Tracheal epithelial cell (primary cell): ENCODE measurements around the gene MIGA2. TPM values are rescaled to one million over a fixed set of nuclear protein-coding genes. Genes with fewer than 3 reads are reported as not detected.

ENCODE experiments used
- total RNA-seq: library from RNA; depleted of rRNA; stranded (reverse); fragments of >200 nt; gene quantifications from 2 replicates; pipeline ENCODE4 v1.2.1, GENCODE V29; 2014

MIGA2 gene
- total RNA-seq = 18.8 and 21.2 TPM in 2 replicates

GRCh38 chr9:129036241-129036922 lies at the start of gene MIGA2:
Gene MIGA2, plus strand, starts transcription at chr9:129036626. Its CDS starts 3,969 bp downstream, at chr9:129040595.

DNA sequence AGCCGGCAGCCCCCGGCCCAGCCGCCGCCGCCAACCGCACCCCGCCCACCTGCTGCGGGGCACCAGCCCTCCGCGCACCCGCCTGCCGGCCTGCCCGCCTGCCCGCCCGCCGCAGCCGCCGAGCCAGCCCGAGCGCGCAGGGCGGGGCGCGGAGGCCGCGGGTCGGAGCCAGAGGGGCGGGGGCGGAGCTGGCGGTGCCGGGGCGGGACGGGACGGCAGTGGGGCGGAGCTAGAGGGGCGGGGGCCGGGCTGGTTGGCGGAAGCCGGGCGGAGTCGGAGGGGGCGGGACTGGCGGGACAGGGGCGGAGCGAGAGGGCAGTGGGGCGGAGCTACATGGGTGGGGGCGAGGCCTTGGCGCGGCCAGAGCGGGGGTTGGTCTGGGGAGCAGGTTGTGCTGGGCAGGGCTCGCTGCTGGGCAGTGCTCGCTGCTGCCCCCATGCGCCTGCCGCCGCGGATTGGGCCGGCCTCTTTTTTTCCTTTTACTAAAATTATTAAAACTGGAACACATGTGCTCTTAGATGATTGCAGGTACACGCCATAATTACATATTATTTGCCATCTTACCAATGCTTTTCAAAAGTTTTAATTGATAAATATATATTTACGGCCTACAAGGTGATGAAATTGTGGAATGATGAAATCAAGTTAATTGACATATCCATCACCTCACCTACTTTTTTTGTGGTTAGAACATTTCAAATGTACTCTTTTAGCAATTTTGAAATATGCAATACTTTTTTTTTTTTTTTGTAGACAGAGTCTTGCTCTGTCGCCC lies 8.0 kb upstream of the MIGA2 start, which contains the start of gene SH3GLB2:
TSS of gene SH3GLB2 (minus strand) at position 140 of the 775 bp plus-strand sequence. CDS start 177 bp downstream, outside the sequence.

DNA sequence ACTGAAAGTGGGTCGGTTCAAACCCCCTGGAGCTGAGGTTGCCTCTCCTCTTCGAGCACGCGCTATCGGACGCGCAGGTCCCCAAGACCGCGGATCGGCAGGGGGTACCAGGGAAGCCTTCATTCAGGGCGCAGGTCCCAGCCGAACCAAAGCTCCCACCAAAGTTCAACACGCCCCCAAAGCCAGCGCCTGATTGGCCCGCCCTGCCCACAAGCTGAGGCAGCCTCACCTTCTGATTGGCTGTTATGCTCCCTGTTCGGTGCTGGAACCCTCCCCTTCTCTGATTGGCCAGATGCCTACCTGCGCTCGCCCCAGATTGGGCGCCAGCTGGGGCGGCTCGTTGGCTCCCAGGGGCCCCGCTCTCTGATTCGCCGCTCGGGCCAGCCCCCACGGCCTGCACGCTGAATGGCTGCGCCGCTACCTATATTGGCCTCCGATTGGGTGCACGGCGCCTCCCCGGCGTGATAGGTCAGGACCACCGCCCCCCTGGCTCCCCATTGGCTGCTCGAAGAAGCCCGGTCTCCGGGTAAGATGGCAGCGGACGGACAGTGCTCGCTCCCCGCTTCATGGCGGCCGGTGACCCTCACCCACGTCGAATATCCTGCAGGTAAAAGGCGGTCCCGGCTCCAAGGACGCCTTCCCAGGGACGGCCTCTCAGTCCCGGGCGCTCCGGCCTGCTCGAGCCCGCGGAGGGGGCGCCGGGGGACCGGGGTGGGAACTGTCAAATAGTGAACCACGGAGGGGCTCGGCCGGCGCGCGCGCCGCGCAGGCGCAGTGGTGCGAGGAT lies 44.4 kb downstream of the MIGA2 start, which contains the start of gene DOLPP1:
TSS of gene DOLPP1 (plus strand) at position 511 of the 787 bp plus-strand sequence. CDS start at position 532, 21 bp downstream.

GRCh38 chr9:129110740-129111527 lies 74.5 kb downstream of the MIGA2 start, which contains the start of the genes CRAT and PTPA:
Gene CRAT, minus strand, starts transcription at chr9:129110793. Its CDS starts 284 bp downstream, at chr9:129110509.
Gene PTPA, plus strand, starts transcription at chr9:129111415. Its CDS starts 186 bp downstream, at chr9:129111601.

Other genes starting within 250 kb of the MIGA2 start
- 5.5 and 10.7 TPM in 2 replicates for gene TBC1D13, start 249.4 kb upstream of the MIGA2 start, total RNA-seq
- gene ENDOG, start 218.1 kb upstream of the MIGA2 start, total RNA-seq = 79.5 and 82.5 TPM in 2 replicates
- 12.3 and 22.8 TPM in 2 replicates for gene SPOUT1, start 206.8 kb upstream of the MIGA2 start, total RNA-seq
- gene KYAT1, start 154.7 kb upstream of the MIGA2 start, total RNA-seq = 12.5 and 24.1 TPM in 2 replicates
- 254 and 316 TPM in 2 replicates for gene LRRC8A, start 154.5 kb upstream of the MIGA2 start, total RNA-seq
- gene PHYHD1, start 115.6 kb upstream of the MIGA2 start, total RNA-seq = 1.1 and 13.3 TPM in 2 replicates
- gene DOLK, start 89.0 kb upstream of the MIGA2 start, total RNA-seq = 21.1 and 21.7 TPM in 2 replicates
- gene NUP188, start 88.9 kb upstream of the MIGA2 start, total RNA-seq = 34.7 and 45.1 TPM in 2 replicates
- 46.0 and 60.0 TPM in 2 replicates for gene SH3GLB2, start 8.3 kb upstream of the MIGA2 start, total RNA-seq
- gene DOLPP1, start 44.5 kb downstream of the MIGA2 start, total RNA-seq = 7.2 and 13.2 TPM in 2 replicates
- 21.7 and 27.9 TPM in 2 replicates for gene CRAT, start 74.2 kb downstream of the MIGA2 start, total RNA-seq
- gene PTPA, start 74.8 kb downstream of the MIGA2 start, total RNA-seq = 48.4 and 81.4 TPM in 2 replicates
- gene IER5L, start 141.6 kb downstream of the MIGA2 start, total RNA-seq = 26.6 and 28.7 TPM in 2 replicates